HepG2 (cell line): Measurements from ENCODE around the gene MSMO1. TPM values are rescaled to one million over a fixed set of nuclear protein-coding genes. Genes with fewer than 3 reads are reported as not detected.

ENCODE experiments used
- GLI4 ChIP-seq: sonication (generic); formaldehyde crosslinking; IDR thresholded peaks from 2 replicates; pipeline ENCODE4 v1.5.1; 2020; ENCODE audit warnings: missing genetic modification reagents, mild to moderate bottlenecking, moderate library complexity, borderline replicate concordance
- ISX ChIP-seq: sonication (generic); formaldehyde crosslinking; conservative IDR thresholded peaks from 2 replicates; pipeline ENCODE4 v1.5.0; 2020; ENCODE audit warnings: missing genetic modification reagents
- ZBTB38 ChIP-seq: sonication (generic); formaldehyde crosslinking; IDR thresholded peaks from 2 replicates; pipeline ENCODE4 v1.5.1; 2020; ENCODE audit warnings: mild to moderate bottlenecking, missing genetic modification reagents
- ZNF446 ChIP-seq: sonication (generic); formaldehyde crosslinking; IDR thresholded peaks from 2 replicates; pipeline ENCODE4 v1.5.0; 2020; ENCODE audit warnings: mild to moderate bottlenecking, missing genetic modification reagents
- ZNF547 ChIP-seq: sonication (generic); formaldehyde crosslinking; IDR thresholded peaks from 2 replicates; pipeline ENCODE4 v1.5.1; 2020; ENCODE audit warnings: mild to moderate bottlenecking, missing genetic modification reagents
- ZNF644 ChIP-seq: IDR thresholded peaks from 2 replicates; pipeline ENCODE4 v1.6.1; 2016; ENCODE audit warnings: low read depth
- polyA plus RNA-seq, 8 experiments: library from polyadenylated mRNA; depleted of rRNA in 3 of 8; stranded (reverse) in 7 of 8; unstranded in 1 of 8; fragments of >200 nt; fragmentation: Illumina TruSeq in 4 of 8; extraction: Trizol in 4 of 8; gene quantifications; 2 replicates each; pipeline versions ENCODE4 v1.2.1 to v1.2.3, GENCODE V29; 2011 to 2016; ENCODE audit warnings: low read depth in 4 of 8, missing spikeins in 1 of 8, mixed read lengths in 1 of 8; ENCODE audit not compliant: insufficient read depth in 1 of 8
- total RNA-seq, 5 experiments: library from RNA; depleted of rRNA; stranded (reverse); fragments of >200 nt; fragmentation: Illumina TruSeq; extraction: Trizol; gene quantifications; 2 replicates each; pipeline ENCODE4 v1.2.3, GENCODE V29; 2016; ENCODE audit warnings: low read depth in 1 of 5
- TF ChIP-seq, protein P1 (sequence below): sonication (generic); formaldehyde crosslinking; IDR thresholded peaks from 2 replicates; pipeline ENCODE4 v1.5.0; 2020; ENCODE audit warnings: mild to moderate bottlenecking, missing genetic modification reagents, borderline replicate concordance
- TF ChIP-seq, protein P2 (sequence below): sonication (generic); formaldehyde crosslinking; IDR thresholded peaks from 2 replicates; pipeline ENCODE4 v1.8.0; 2022; ENCODE audit warnings: mild to moderate bottlenecking, missing genetic modification reagents, moderate library complexity
- TF ChIP-seq, protein P3 (sequence below): sonication (generic); formaldehyde crosslinking; conservative IDR thresholded peaks from 2 replicates; pipeline ENCODE4 v1.8.0; 2022; ENCODE audit warnings: mild to moderate bottlenecking, moderate library complexity, missing genetic modification reagents

Gene MSMO1
- total and polyA plus RNA-seq, 2 of the 13 experiments (the other 11 are each of a cell fraction or from before 2014, with no cell fraction given), result 98.1 to 216 TPM

DNA sequence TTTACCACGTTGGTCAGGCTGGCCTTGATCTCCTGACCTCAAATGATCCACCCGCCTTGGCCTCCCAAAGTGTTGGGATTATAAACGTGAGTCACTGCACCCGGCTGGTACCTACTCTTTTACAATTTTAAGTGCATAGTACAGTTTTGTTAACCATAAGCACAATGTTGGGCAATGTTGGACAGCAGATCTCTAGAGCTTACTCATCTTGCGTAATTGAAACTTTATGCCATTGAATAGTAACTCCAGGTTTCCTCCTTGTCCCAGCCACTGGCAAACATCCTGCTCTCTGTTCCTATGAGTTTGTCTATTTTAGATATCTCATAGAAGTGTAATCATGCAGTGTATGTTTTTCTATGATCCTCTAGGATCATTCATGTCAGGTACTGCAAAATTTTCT is 42.1 kb downstream of the MSMO1 start (continued):
- TF ChIP-seq, protein P1, sequence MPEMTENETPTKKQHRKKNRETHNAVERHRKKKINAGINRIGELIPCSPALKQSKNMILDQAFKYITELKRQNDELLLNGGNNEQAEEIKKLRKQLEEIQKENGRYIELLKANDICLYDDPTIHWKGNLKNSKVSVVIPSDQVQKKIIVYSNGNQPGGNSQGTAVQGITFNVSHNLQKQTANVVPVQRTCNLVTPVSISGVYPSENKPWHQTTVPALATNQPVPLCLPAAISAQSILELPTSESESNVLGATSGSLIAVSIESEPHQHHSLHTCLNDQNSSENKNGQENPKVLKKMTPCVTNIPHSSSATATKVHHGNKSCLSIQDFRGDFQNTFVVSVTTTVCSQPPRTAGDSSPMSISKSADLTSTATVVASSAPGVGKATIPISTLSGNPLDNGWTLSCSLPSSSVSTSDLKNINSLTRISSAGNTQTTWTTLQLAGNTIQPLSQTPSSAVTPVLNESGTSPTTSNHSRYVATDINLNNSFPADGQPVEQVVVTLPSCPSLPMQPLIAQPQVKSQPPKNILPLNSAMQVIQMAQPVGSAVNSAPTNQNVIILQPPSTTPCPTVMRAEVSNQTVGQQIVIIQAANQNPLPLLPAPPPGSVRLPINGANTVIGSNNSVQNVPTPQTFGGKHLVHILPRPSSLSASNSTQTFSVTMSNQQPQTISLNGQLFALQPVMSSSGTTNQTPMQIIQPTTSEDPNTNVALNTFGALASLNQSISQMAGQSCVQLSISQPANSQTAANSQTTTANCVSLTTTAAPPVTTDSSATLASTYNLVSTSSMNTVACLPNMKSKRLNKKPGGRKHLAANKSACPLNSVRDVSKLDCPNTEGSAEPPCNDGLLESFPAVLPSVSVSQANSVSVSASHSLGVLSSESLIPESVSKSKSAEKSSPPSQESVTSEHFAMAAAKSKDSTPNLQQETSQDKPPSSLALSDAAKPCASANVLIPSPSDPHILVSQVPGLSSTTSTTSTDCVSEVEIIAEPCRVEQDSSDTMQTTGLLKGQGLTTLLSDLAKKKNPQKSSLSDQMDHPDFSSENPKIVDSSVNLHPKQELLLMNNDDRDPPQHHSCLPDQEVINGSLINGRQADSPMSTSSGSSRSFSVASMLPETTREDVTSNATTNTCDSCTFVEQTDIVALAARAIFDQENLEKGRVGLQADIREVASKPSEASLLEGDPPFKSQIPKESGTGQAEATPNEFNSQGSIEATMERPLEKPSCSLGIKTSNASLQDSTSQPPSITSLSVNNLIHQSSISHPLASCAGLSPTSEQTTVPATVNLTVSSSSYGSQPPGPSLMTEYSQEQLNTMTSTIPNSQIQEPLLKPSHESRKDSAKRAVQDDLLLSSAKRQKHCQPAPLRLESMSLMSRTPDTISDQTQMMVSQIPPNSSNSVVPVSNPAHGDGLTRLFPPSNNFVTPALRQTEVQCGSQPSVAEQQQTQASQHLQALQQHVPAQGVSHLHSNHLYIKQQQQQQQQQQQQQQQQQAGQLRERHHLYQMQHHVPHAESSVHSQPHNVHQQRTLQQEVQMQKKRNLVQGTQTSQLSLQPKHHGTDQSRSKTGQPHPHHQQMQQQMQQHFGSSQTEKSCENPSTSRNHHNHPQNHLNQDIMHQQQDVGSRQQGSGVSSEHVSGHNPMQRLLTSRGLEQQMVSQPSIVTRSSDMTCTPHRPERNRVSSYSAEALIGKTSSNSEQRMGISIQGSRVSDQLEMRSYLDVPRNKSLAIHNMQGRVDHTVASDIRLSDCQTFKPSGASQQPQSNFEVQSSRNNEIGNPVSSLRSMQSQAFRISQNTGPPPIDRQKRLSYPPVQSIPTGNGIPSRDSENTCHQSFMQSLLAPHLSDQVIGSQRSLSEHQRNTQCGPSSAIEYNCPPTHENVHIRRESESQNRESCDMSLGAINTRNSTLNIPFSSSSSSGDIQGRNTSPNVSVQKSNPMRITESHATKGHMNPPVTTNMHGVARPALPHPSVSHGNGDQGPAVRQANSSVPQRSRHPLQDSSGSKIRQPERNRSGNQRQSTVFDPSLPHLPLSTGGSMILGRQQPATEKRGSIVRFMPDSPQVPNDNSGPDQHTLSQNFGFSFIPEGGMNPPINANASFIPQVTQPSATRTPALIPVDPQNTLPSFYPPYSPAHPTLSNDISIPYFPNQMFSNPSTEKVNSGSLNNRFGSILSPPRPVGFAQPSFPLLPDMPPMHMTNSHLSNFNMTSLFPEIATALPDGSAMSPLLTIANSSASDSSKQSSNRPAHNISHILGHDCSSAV (CRISPR knock-in tag), result no peak
- TF ChIP-seq ZBTB38 (no peak), ZNF644 (CRISPR knock-in tag) (peak; percentile 96), GLI4 (CRISPR knock-in tag) (no peak), ZNF446 (CRISPR knock-in tag) (no peak), ISX (CRISPR knock-in tag) (no peak), ZNF547 (CRISPR knock-in tag) (no peak)
- TF ChIP-seq, protein P2, sequence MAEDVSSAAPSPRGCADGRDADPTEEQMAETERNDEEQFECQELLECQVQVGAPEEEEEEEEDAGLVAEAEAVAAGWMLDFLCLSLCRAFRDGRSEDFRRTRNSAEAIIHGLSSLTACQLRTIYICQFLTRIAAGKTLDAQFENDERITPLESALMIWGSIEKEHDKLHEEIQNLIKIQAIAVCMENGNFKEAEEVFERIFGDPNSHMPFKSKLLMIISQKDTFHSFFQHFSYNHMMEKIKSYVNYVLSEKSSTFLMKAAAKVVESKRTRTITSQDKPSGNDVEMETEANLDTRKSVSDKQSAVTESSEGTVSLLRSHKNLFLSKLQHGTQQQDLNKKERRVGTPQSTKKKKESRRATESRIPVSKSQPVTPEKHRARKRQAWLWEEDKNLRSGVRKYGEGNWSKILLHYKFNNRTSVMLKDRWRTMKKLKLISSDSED (CRISPR knock-in tag), result no peak
- TF ChIP-seq, protein P3, sequence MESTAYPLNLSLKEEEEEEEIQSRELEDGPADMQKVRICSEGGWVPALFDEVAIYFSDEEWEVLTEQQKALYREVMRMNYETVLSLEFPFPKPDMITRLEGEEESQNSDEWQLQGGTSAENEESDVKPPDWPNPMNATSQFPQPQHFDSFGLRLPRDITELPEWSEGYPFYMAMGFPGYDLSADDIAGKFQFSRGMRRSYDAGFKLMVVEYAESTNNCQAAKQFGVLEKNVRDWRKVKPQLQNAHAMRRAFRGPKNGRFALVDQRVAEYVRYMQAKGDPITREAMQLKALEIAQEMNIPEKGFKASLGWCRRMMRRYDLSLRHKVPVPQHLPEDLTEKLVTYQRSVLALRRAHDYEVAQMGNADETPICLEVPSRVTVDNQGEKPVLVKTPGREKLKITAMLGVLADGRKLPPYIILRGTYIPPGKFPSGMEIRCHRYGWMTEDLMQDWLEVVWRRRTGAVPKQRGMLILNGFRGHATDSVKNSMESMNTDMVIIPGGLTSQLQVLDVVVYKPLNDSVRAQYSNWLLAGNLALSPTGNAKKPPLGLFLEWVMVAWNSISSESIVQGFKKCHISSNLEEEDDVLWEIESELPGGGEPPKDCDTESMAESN (CRISPR knock-in tag), result peak; percentile 51; the same call in 1 of the 2 replicates
